LHCN-M2 (cell line): ENCODE data around the gene ST3GAL3. TPM values are rescaled to one million over a fixed set of nuclear protein-coding genes. Genes with fewer than 3 reads are reported as not detected.

Source experiments
- DNase-seq: peaks from one replicate; pipeline ENCODE4 v3.0.0-alpha.2; 2012; ENCODE audit warnings: low read depth
- total RNA-seq: library from RNA; depleted of rRNA; stranded (reverse); fragments of >200 nt; gene quantifications from 2 replicates; pipeline ENCODE4 v1.2.3, GENCODE V29; 2014; rRNA removed

The ST3GAL3 gene
- total RNA-seq, 1 experiment from 2014 or later = 25.8 TPM

DNA sequence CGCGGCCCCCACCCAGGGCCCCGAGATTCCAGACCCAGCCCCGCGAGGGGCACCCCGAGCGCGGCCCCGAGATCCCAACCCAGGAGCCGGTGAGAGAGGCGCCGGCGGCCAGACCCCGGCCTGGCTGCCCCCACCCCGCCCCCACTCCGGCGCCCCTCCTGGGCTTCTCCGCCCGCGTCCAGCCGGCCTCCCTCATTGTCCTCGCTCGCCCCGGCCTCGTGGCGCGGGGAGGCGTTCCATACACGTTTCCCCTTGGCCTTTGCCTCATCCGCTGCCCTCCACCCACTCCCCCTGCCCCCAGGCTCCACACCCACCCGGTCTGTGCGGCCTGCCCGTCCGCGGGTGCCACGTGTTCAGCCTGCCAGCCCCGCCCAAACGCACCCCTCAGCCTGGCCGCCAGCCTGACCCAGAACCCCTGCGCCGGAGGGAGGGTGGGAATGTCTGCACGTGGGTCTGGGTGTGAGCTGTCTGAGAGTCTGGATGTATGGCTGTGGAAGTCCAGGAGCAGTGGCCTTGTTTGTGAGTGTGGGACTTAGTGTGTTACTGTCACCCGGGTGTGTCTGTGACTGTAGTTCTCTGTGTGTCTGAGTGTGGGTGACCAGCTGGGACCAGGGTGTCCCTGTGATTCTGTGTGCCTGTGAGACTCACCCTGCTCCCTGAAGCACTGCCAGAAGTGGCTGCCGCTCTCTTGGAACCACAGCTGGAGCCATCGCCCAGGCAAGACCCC is 272.4 kb downstream of the ST3GAL3 start:
- DNase-seq = peak; percentile 64

DNA sequence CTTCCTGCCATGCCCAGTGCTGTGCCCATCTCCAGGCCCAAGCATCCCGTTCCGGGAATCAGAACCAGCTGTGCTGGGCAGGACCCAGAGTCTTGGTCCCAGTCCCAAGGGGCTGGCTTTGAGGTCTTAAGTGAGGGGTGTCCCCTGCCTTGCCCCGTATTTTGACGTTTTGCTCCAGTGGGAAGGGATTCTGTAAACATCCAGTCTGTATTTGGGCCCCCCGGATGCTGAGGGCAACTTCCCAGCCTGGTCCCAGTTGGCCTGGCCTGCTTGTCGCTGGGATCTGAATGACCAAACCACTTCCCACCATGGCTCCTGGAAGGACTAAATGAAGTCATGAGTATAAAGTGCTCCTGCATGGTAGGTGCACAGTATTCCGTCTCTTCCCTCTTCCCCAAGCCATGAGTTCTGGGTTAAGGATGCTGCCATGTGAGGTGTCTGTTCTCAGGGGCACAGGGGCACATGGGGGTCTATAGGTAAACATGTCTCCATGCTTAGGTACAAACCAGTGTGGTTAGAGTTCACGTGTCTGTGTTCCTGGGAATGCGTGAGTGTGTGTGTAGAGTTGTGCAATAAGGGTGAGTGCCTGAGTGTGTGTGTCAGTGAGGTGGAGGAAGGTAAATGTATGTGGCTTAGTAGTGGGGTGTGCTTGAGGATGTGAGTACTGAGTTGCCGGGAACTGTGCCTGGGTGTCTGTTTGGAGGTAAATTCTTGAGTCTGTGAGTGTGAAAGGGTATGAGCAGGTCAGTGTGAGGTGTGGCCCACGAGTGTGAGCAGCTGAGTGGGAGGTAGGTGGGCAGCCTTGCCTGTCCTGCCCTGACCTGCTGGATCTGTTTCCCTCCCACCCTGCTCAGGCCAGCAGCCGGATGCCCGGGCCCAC is 273.2 kb downstream of the ST3GAL3 start:
- no peak for DNase-seq

Other genes with a start within 250 kb of the ST3GAL3 start
- gene PTPRF, start 176.7 kb upstream of the ST3GAL3 start, total RNA-seq = 12.8 and 13.7 TPM in 2 replicates
- 23.7 and 27.6 TPM in 2 replicates for gene KDM4A, start 57.4 kb upstream of the ST3GAL3 start, total RNA-seq
- gene ARTN, start 226.3 kb downstream of the ST3GAL3 start, total RNA-seq = 2.1 TPM in 1 of 2 replicates, not detected in the other
- 30.5 and 31.8 TPM in 2 replicates for gene IPO13, start 239.4 kb downstream of the ST3GAL3 start, total RNA-seq